Neural cell (in vitro differentiated cells): ENCODE results near the gene PLAGL1. TPM values are rescaled to one million over a fixed set of nuclear protein-coding genes. Genes with fewer than 3 reads are reported as not detected.

ENCODE experiments used
- H2AFZ ChIP-seq: fragments of 200-600, 300-800 bp; sonication (generic), shearing (Covaris generic); 2 replicates; pipeline ENCODE4 v1.6.0; 2014; ENCODE audit warnings: low read depth, mild to moderate bottlenecking, antibody characterized with exemption, low read length, moderate library complexity
- H3F3A ChIP-seq: fragments of 200-600 bp; shearing (Covaris generic); 2 replicates; pipeline ENCODE4 v1.6.1; 2016; ENCODE audit warnings: mild to moderate bottlenecking, moderate library complexity, mixed read lengths, antibody characterized with exemption, low read length; ENCODE audit not compliant: insufficient read depth, poor library complexity, severe bottlenecking
- H3K27ac ChIP-seq: fragments of 200-600, 300-800 bp; sonication (generic), shearing (Covaris generic); 2 replicates; pipeline ENCODE4 v1.5.1; 2014; ENCODE audit warnings: mild to moderate bottlenecking, low read length, moderate library complexity
- H3K27me3 ChIP-seq: fragments of 300-800, 200-600 bp; sonication (generic), shearing (Covaris generic); 2 replicates; pipeline ENCODE4 v1.6.0; 2014; ENCODE audit warnings: mild to moderate bottlenecking, low read depth, low read length, moderate library complexity; ENCODE audit not compliant: insufficient read depth
- H3K36me3 ChIP-seq: fragments of 300-800, 200-600 bp; sonication (generic), shearing (Covaris generic); 2 replicates; pipeline ENCODE4 v1.5.1; 2014; ENCODE audit warnings: mild to moderate bottlenecking, antibody characterized with exemption, low read length, moderate library complexity; ENCODE audit not compliant: insufficient read depth
- H3K4me2 ChIP-seq: fragments of 300-800, 200-600 bp; sonication (generic), shearing (Covaris generic); 2 replicates; pipeline ENCODE4 v1.6.0; 2014; ENCODE audit warnings: mild to moderate bottlenecking, low read length
- H3K4me3 ChIP-seq: fragments of 300-800, 200-600 bp; sonication (generic), shearing (Covaris generic); 2 replicates; pipeline ENCODE4 v1.5.1; 2014; ENCODE audit warnings: mild to moderate bottlenecking, low read length, moderate library complexity
- H3K79me2 ChIP-seq: fragments of 200-600 bp; shearing (Covaris generic); replicated peaks from 2 replicates; pipeline ENCODE4 v1.6.0; 2014; ENCODE audit warnings: mild to moderate bottlenecking, low read length, moderate library complexity; ENCODE audit not compliant: insufficient read depth
- H3K9ac ChIP-seq: fragments of 300-800, 200-600 bp; sonication (generic), shearing (Covaris generic); 2 replicates; pipeline ENCODE4 v1.6.1; 2016; ENCODE audit warnings: mild to moderate bottlenecking, low read length, mixed read lengths
- H3K9me2 ChIP-seq: fragments of 200-600 bp; shearing (Covaris generic); 2 replicates; pipeline ENCODE4 v1.6.1; 2016; ENCODE audit warnings: mild to moderate bottlenecking, low read length, mixed read lengths; ENCODE audit not compliant: insufficient read depth
- H3K9me3 ChIP-seq: fragments of 200-600, 300-800 bp; sonication (generic), shearing (Covaris generic); 2 replicates; pipeline ENCODE4 v1.6.1; 2016; ENCODE audit warnings: mild to moderate bottlenecking, mixed run types, low read length, moderate library complexity, mixed read lengths
- H4K20me1 ChIP-seq: fragments of 200-600 bp; shearing (Covaris generic); 2 replicates; pipeline ENCODE4 v1.6.1; 2016; ENCODE audit warnings: mild to moderate bottlenecking, mixed run types; ENCODE audit not compliant: insufficient read depth
- EP300 ChIP-seq: fragments of 450-650 bp; conservative IDR thresholded peaks from 2 replicates; pipeline ENCODE4 v1.6.1; 2014; ENCODE audit warnings: antibody characterized with exemption, mild to moderate bottlenecking, moderate library complexity; ENCODE audit not compliant: poor library complexity, severe bottlenecking
- EZH2 ChIP-seq: fragments of 200-600, 300-800 bp; shearing (Covaris generic), sonication (generic); IDR thresholded peaks from 2 replicates; pipeline ENCODE4 v1.6.1; 2014; ENCODE audit warnings: antibody characterized with exemption, low read length, borderline replicate concordance, mild to moderate bottlenecking; ENCODE audit not compliant: insufficient read depth, poor library complexity, severe bottlenecking
- MXI1 ChIP-seq: fragments of 450-650 bp; conservative IDR thresholded peaks from 2 replicates; pipeline ENCODE4 v1.6.1; 2014; ENCODE audit warnings: antibody characterized with exemption, mild to moderate bottlenecking; ENCODE audit not compliant: poor library complexity, severe bottlenecking
- POLR2AphosphoS5 ChIP-seq: IDR thresholded peaks from 2 replicates; pipeline ENCODE4 v1.6.1; 2012
- RAD21 ChIP-seq: fragments of 450-650 bp; conservative IDR thresholded peaks from 2 replicates; pipeline ENCODE4 v1.6.1; 2014; ENCODE audit warnings: antibody characterized with exemption, mild to moderate bottlenecking, moderate library complexity
- SMC3 ChIP-seq: fragments of 450-650 bp; conservative IDR thresholded peaks from 2 replicates; pipeline ENCODE4 v1.6.1; 2014; ENCODE audit warnings: antibody characterized with exemption, mild to moderate bottlenecking, moderate library complexity; ENCODE audit not compliant: poor library complexity
- TAF1 ChIP-seq: IDR thresholded peaks from 2 replicates; pipeline ENCODE4 v1.6.1; 2012; ENCODE audit warnings: low read depth
- polyA minus RNA-seq: library from RNA; depleted of rRNA, polyadenylated mRNA; stranded (reverse); fragments of >200 nt; gene quantifications from 2 replicates; pipeline ENCODE4 v1.2.3, GENCODE V29; 2014
- polyA plus RNA-seq: library from polyadenylated mRNA; depleted of rRNA; stranded (reverse); fragments of >200 nt; gene quantifications from 2 replicates; pipeline ENCODE4 v1.2.3, GENCODE V29; 2014
- TF ChIP-seq, protein P1 (sequence below): fragments of 450-650 bp; IDR thresholded peaks from 2 replicates; pipeline ENCODE4 v1.5.1; 2014; ENCODE audit warnings: antibody characterized with exemption, mild to moderate bottlenecking, moderate library complexity; ENCODE audit not compliant: poor library complexity, severe bottlenecking
- TF ChIP-seq, protein P2 (sequence below): IDR thresholded peaks from 2 replicates; pipeline ENCODE4 v1.6.1; 2012; ENCODE audit warnings: borderline replicate concordance

PLAGL1 gene, protein sequence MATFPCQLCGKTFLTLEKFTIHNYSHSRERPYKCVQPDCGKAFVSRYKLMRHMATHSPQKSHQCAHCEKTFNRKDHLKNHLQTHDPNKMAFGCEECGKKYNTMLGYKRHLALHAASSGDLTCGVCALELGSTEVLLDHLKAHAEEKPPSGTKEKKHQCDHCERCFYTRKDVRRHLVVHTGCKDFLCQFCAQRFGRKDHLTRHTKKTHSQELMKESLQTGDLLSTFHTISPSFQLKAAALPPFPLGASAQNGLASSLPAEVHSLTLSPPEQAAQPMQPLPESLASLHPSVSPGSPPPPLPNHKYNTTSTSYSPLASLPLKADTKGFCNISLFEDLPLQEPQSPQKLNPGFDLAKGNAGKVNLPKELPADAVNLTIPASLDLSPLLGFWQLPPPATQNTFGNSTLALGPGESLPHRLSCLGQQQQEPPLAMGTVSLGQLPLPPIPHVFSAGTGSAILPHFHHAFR
- 22.3 and 34.0 TPM in 2 replicates for polyA plus RNA-seq
- polyA minus RNA-seq = 17.0 and 28.8 TPM in 2 replicates

DNA sequence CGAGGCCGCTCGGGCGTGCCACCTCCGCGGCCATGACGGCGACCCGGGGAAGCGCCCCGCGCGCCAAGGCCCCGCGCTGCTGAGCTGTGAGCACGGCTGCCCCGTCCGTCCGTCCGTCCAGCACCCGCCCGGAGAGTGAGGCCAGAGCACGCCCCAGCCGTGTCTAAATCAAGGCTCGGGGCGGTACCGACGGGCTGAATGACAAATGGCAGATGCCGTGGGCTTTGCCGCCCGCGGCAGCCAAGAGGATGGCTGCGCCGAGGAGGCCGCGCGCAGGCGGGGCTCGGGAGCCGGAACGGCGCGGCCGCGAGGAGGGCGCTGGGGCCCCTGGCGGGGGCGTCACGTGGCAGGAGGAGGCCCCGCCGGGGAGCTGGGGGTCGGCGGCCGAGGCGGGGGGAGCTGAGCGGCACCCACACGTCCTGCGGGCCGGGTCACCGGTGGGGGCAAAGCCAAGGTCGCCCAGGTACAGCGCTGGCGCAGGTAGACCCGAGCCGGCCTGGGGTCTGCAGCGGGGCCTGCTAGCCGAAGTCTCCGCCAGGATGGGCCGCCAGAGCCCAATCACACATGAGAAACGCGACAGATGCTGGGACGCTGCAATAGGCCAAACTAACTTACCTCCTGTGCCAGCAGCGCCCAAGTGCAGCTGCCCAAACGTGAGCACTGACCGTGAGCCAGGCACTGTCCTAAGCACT is at the start of gene PLAGL1:
Gene PLAGL1 (minus strand): TSS at position 140 of the 692 bp plus-strand sequence. CDS start 60,123 bp downstream, outside the sequence.
- Histone ChIP-seq H4K20me1 (no peaks in the 10 kb centered on the region), H3K36me3 (no peaks in the 10 kb centered on the region), H3K9me2 (no peaks in the 10 kb centered on the region), H3K4me3 (peak within 1 kb of the TSS; percentile 68), H3K79me2 (peaks cover 6% of the 10 kb centered on the region), H3K27ac (no peak within 1 kb of the TSS), H2AFZ (peak within 1 kb of the TSS; percentile 24), H3K4me2 (peak within 1 kb of the TSS; percentile 13), H3K27me3 (peaks cover 8% of the 10 kb centered on the region), H3K9ac (peak within 1 kb of the TSS; percentile 64), H3K9me3 (no peaks in the 10 kb centered on the region), H3F3A (no peaks in the 10 kb centered on the region)
- TF ChIP-seq POLR2AphosphoS5 = no peak
- peak; percentile 42 for TF ChIP-seq MXI1
- TF ChIP-seq RAD21 = no peak
- TF ChIP-seq SMC3 = peak; percentile 12

DNA sequence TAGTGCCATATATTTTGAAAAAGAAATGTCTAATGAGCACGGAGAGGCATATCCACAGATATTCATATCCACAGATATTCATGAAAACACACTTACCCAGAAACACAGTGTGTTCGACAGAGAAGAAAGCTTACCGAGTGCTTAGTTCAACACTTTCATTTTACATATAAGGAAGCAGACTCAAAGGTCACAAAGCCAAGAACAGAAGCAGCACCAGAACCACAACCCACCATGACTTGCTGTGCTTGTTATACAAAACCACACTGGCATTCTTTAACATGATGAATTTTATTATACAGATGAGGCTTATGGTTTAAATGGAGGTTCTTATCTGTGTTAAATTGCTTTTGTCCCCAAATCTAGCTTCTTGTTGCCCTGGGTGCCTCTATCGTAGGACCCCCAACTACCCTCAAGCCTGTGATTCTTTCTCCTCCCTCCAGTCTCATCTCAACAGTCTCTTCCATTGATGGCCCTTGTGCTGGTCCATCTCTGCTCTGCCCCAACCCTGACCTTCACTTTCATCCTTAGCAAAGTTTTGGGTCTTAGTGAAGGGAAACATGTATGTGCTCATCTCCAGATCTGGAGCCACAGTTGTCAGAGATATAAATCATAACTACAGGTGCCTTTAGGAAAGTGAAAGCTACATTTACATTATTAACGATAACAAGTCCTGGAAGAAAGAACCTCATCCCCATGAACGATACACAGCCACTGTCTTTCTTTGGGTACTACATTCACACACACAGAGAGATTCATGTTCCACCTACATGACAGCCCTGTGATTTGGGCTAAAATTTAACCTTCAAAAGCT is 47.3 kb upstream of the PLAGL1 start:
- H3K9me2 ChIP-seq = no peaks in the 10 kb centered on the region
- no peak overlapping the region for H3K9ac ChIP-seq
- H2AFZ ChIP-seq = no peak overlapping the region
- H4K20me1 ChIP-seq = no peaks in the 10 kb centered on the region
- H3K27me3 ChIP-seq = no peaks in the 10 kb centered on the region
- no peaks in the 10 kb centered on the region for H3K36me3 ChIP-seq
- H3K4me3 ChIP-seq = no peak overlapping the region
- no peak overlapping the region for H3K27ac ChIP-seq
- H3F3A ChIP-seq = no peaks in the 10 kb centered on the region
- H3K9me3 ChIP-seq = no peaks in the 10 kb centered on the region
- TF ChIP-seq POLR2AphosphoS5 (no peak), TAF1 (no peak), RAD21 (no peak), EZH2 (no peak), SMC3 (no peak), EP300 (no peak), MXI1 (no peak)
- TF ChIP-seq, protein P1, sequence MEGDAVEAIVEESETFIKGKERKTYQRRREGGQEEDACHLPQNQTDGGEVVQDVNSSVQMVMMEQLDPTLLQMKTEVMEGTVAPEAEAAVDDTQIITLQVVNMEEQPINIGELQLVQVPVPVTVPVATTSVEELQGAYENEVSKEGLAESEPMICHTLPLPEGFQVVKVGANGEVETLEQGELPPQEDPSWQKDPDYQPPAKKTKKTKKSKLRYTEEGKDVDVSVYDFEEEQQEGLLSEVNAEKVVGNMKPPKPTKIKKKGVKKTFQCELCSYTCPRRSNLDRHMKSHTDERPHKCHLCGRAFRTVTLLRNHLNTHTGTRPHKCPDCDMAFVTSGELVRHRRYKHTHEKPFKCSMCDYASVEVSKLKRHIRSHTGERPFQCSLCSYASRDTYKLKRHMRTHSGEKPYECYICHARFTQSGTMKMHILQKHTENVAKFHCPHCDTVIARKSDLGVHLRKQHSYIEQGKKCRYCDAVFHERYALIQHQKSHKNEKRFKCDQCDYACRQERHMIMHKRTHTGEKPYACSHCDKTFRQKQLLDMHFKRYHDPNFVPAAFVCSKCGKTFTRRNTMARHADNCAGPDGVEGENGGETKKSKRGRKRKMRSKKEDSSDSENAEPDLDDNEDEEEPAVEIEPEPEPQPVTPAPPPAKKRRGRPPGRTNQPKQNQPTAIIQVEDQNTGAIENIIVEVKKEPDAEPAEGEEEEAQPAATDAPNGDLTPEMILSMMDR = no peak
- TF ChIP-seq, protein P2, sequence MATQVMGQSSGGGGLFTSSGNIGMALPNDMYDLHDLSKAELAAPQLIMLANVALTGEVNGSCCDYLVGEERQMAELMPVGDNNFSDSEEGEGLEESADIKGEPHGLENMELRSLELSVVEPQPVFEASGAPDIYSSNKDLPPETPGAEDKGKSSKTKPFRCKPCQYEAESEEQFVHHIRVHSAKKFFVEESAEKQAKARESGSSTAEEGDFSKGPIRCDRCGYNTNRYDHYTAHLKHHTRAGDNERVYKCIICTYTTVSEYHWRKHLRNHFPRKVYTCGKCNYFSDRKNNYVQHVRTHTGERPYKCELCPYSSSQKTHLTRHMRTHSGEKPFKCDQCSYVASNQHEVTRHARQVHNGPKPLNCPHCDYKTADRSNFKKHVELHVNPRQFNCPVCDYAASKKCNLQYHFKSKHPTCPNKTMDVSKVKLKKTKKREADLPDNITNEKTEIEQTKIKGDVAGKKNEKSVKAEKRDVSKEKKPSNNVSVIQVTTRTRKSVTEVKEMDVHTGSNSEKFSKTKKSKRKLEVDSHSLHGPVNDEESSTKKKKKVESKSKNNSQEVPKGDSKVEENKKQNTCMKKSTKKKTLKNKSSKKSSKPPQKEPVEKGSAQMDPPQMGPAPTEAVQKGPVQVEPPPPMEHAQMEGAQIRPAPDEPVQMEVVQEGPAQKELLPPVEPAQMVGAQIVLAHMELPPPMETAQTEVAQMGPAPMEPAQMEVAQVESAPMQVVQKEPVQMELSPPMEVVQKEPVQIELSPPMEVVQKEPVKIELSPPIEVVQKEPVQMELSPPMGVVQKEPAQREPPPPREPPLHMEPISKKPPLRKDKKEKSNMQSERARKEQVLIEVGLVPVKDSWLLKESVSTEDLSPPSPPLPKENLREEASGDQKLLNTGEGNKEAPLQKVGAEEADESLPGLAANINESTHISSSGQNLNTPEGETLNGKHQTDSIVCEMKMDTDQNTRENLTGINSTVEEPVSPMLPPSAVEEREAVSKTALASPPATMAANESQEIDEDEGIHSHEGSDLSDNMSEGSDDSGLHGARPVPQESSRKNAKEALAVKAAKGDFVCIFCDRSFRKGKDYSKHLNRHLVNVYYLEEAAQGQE = no peak
- no peak overlapping the region for H3K4me2 ChIP-seq
- H3K79me2 ChIP-seq = no peaks in the 10 kb centered on the region
